Coronary artery (tissue), 2 donors: ENCODE data around the gene SESN1.

Source experiments
- DNase-seq: peaks from one replicate; pipeline ENCODE4 v3.0.0-alpha.2; 2017; ENCODE audit warnings: low spot score
- H3K27ac ChIP-seq, 2 donors: fragments of 200-600 bp; sonication (generic); one replicate each; pipeline ENCODE4 v1.5.1; 2016 to 2019
- H3K4me3 ChIP-seq: fragments of 200-600 bp; sonication (generic); 2 replicates; pipeline ENCODE4 v1.5.1; 2016; ENCODE audit warnings: mild to moderate bottlenecking, moderate library complexity
- CTCF ChIP-seq: fragments of 200-600 bp; sonication (generic); IDR thresholded peaks from one replicate; pipeline ENCODE4 v1.5.1; 2019; ENCODE audit warnings: antibody characterized with exemption

Gene SESN1

GRCh38 chr6:109009236-109009961 lies 85.2 kb downstream of the SESN1 start:
- H3K27ac ChIP-seq, result peak overlapping the region; percentile 89 to 99
- peak; percentile 92 for DNase-seq
- TF ChIP-seq CTCF, result no peak
- H3K4me3 ChIP-seq, result peak overlapping the region; percentile 99

GRCh38 chr6:109008537-109009235 lies 86.0 kb downstream of the SESN1 start:
- Histone ChIP-seq H3K4me3 (peak overlapping the region; percentile 99), H3K27ac (peak overlapping the region; percentile 89 to 99)
- DNase-seq, result no peak
- TF ChIP-seq CTCF, result no peak

- TF ChIP-seq CTCF, result no peak
- Histone ChIP-seq H3K27ac (peak overlapping the region; percentile 89 to 99), H3K4me3 (peak overlapping the region; percentile 99)
- DNase-seq, result no peak
Observed at GRCh38 chr6:109008054-109008453, 86.6 kb downstream of the SESN1 start.

- TF ChIP-seq CTCF, result no peak
Observed at GRCh38 chr6:109007521-109007920, 87.1 kb downstream of the SESN1 start.

GRCh38 chr6:109006818-109007217 lies 87.8 kb downstream of the SESN1 start:
- Histone ChIP-seq H3K4me3 (peak overlapping the region; percentile 99), H3K27ac (peak overlapping the region in 1 of 2 donors; percentile 67)
- TF ChIP-seq CTCF, result no peak
- no peak for DNase-seq

More at GRCh38 chr6:109007521-109007920, 87.1 kb downstream of the SESN1 start:
- Histone ChIP-seq H3K27ac (peak overlapping the region in 1 of 2 donors; percentile 99), H3K4me3 (peak overlapping the region; percentile 99)
- DNase-seq, result no peak

GRCh38 chr6:109002882-109003281 lies 91.8 kb downstream of the SESN1 start:
- no peak for TF ChIP-seq CTCF
- DNase-seq, result no peak
- peak overlapping the region; percentile 57 for H3K4me3 ChIP-seq
- H3K27ac ChIP-seq, result peak overlapping the region; percentile 55 to 80
